ELR (cell line): Measurements from ENCODE around the gene BCR.

ENCODE experiments used
- DNase-seq: peaks from one replicate; pipeline ENCODE4 v3.0.0-alpha.2; 2015; ENCODE audit warnings: low read depth

BCR gene

DNA sequence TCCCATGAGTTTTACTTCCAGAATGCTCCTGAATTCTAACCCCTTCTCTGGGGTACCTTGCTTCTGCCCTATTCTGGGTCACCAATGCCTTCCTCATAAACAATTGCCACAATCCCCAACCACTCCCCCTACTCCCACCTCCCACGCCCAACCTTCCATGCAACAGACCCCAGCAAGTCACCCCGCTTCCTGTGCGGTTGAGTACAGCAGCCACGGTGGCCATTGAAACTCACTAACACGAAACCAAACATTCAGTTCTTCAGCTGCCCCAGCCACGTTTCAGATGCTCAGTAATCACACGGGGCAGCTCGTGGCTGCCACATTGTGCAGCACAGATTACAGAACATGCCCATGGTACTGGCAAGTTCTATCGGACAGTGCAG, 3.7 kb upstream of the BCR start:
- DNase-seq, result no peak

DNA sequence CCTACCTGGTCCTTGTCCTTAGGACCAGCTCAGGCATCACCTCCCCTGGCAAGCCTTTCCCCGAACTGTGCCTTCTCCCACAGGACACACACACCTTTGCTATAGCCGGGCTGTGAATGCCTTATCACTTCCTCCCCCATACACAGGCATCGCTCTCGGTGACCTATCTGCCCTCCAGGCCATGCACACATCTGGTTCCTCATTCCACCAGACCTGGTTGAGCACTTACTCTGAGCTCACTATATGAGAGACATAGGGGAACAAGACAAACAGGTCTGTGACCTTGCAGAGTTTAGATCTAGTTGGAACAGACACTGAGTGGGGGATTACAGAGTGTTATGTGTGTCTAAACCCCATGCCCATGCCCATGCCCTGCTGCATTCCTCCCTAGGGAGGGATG, 3.1 kb upstream of the BCR start:
- no peak for DNase-seq

- DNase-seq, result peak; percentile 69
Measured at GRCh38 chr22:23178512-23179254, 1.6 kb upstream of the BCR start.

DNA sequence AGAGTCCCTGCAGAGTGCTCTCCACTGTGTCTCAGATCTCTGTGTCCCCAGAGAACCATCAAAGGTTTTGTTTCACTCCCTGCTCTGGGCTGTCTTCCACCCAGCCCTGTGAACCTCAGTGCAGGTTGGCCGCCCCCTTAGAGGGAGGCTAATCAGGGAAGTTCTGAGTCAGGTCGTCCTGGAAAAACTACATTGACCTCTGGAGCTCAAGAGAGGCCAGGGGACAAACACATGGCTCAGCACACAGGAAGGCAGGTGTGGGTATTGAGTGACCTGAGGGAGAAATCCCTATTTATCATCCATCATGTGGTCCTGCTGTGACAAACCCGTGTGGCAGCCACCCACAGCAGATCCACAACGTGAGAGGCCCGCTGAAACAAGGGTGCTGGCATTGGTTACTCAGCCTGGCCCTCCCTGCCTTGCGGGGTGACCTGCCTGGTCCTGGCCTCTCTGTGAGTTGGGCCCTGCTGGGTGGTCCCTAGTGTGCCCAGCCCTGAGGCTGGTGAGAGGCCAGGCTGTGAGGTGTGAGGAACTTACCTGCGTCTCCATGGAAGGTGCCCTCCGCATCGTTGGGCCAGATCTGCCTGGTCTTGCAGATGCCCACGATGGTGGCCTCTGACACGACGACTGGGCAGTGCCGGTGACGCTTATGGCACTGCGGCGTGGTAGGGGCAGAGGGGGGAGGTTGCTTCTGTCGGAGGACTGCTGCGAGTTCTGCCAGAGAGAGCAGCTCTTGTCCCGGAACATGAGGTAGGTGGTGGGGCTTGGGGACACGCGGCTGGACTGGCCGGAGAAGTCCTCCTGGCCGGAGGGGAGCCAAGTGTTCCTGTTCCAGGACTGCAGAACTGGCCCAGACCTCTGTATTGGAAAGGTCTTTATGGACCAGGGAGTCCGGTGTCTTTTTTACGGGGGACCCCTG, 669 bp upstream of the BCR start:
- DNase-seq, result peak; percentile 25

DNA sequence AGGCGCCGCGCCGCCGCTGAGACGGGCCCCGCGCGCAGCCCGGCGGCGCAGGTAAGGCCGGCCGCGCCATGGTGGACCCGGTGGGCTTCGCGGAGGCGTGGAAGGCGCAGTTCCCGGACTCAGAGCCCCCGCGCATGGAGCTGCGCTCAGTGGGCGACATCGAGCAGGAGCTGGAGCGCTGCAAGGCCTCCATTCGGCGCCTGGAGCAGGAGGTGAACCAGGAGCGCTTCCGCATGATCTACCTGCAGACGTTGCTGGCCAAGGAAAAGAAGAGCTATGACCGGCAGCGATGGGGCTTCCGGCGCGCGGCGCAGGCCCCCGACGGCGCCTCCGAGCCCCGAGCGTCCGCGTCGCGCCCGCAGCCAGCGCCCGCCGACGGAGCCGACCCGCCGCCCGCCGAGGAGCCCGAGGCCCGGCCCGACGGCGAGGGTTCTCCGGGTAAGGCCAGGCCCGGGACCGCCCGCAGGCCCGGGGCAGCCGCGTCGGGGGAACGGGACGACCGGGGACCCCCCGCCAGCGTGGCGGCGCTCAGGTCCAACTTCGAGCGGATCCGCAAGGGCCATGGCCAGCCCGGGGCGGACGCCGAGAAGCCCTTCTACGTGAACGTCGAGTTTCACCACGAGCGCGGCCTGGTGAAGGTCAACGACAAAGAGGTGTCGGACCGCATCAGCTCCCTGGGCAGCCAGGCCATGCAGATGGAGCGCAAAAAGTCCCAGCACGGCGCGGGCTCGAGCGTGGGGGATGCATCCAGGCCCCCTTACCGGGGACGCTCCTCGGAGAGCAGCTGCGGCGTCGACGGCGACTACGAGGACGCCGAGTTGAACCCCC, 798 bp downstream of the BCR start:
- peak; percentile 18 for DNase-seq

DNA sequence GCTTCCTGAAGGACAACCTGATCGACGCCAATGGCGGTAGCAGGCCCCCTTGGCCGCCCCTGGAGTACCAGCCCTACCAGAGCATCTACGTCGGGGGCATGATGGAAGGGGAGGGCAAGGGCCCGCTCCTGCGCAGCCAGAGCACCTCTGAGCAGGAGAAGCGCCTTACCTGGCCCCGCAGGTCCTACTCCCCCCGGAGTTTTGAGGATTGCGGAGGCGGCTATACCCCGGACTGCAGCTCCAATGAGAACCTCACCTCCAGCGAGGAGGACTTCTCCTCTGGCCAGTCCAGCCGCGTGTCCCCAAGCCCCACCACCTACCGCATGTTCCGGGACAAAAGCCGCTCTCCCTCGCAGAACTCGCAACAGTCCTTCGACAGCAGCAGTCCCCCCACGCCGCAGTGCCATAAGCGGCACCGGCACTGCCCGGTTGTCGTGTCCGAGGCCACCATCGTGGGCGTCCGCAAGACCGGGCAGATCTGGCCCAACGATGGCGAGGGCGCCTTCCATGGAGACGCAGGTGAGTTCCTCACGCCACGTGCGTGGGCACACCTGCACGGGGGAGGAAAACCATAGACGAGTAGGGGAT, 1.5 kb downstream of the BCR start:
- no peak for DNase-seq

- peak; percentile 44 for DNase-seq
Measured at GRCh38 chr22:23182309-23183060, 2.2 kb downstream of the BCR start.

- DNase-seq, result peak; percentile 52
Measured at GRCh38 chr22:23183061-23183698, 2.9 kb downstream of the BCR start.

GRCh38 chr22:23184100-23184763, 3.9 kb downstream of the BCR start:
- DNase-seq, result no peak

DNA sequence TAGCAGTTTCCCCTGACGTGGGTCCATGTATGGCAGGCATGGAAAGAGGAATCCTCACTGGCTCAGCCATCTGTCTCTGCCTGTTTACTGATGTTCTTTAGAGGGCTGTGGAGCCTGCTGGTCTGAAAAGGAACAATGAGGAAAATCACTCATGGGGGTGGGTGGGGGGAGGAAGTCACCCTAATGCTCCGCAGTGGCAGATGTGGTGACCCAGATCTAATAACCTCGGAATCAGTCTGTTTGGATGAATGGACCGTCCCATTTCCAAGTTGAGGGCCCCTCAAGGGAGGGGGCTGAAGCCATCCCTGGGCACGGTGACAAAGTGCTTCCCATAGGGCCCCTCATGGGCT, 4.4 kb downstream of the BCR start:
- DNase-seq, result no peak

- no peak for DNase-seq
Measured at GRCh38 chr22:23187211-23187610, 6.9 kb downstream of the BCR start.

GRCh38 chr22:23187871-23188700, 7.8 kb downstream of the BCR start:
- no peak for DNase-seq

DNA sequence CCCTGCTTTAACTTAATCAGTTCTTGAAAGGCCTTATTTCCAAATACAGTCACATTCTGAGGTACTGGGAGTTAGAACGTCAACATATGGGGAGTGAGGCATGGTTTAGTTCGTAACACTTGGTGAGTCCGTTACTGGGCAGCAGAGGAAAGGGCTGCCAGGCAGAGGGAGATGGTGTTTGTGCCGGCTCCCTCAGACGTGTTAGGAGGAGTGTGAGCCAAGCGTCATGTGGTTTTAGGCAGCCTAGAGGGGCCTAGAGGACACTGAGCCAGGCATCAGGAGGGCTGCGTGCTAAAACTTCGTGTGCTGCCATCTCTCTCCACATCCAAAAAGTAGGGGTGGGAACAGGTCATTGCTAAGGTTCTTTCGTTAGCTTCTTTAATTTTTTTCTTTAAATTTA, 10.2 kb downstream of the BCR start:
- no peak for DNase-seq

DNA sequence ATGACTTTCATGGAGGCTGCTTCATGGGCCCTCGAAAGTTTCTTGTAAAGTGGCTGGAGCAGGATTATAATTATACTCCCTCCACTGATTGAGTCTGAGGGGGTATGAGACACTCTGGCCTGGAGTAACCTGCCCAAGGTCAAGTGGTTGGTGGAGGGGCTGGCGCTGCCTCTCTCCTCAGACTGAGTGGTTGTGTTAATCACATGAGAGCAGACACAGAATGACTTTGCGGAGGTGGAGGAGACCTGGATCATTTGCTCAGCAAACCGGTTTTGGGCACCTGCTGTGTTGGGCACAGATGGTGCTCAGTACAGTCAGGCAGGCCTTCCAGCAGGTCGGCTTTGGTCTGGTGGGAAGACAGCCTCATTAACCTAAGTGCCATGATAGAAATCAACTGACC, 11.8 kb downstream of the BCR start:
- DNase-seq, result no peak

DNA sequence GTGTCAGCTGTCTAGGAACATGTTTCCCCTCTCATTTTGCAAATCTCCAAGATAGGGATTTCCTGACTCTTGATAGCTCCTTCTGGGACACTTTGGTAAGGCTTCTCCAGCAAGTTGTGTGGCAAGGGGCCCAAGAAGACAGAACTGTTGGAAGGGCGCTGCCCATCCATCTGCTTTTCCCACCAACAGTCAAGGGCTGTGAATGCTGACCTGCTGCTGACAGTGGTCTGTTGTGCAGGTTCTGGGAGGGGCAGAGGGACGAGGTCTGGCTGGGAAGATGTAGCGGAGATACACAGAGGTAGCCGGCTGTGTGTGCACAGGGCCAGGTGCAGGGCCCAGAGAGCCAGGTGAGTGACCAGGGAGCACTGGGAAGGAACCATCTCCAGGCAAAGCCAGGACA, 12.2 kb downstream of the BCR start:
- no peak for DNase-seq

DNA sequence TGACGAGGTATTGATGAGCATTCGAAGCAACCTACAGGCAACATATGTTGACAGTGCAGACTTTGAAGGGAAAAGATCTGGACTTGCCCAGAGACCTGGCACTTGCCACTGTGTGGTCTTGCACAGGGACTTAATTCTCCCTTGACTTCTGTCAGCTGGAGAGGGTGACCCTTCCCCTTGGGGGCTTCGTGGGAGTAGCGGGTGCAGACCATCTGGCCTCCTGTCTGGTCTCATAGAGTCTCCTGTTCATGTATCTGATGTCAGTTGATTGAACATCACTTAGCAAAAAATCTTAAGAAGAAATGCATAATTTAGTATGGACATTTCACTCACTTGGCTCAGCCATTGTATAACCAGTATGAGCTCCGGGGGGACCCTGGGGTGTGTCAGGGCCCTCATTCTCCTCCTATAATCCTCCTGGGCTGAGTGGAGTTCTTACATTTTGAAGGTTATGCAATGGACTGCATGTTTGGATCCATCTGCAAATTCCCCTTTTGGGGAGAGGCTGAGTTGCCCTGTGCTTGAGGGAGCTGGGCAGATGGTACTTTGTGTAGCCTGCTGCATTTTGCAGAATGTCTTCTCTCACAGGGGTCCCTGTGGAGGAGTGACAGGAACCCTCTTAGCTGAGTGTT, 13.0 kb downstream of the BCR start:
- DNase-seq, result no peak

DNA sequence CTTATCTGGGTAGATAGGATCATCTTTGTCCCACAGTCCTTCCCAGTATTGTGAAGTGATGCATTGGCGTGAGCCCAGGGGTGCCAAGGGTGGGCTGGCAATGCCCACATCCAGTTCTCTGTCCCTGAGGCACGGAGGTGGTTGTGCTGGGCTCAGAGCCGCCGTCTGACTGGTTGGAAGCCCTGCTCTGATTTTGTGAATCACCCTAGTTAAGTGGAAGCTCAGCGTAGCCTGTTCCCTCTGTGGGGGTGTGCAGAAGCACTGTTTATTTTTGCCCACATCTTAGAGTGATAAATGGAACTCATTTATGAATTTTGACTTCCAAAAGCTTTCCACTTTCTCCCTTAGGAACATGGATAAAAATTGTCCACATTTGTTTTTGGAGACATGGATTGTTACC, 13.6 kb downstream of the BCR start:
- no peak for DNase-seq

- no peak for DNase-seq
Measured at GRCh38 chr22:23196165-23196564, 15.9 kb downstream of the BCR start.

- no peak for DNase-seq
Measured at GRCh38 chr22:23197836-23198235, 17.5 kb downstream of the BCR start.
